HG03025 (cell line): ENCODE data around the gene ABI3.
A peak's percentile ranks its signal among the peaks of the same experiment; 100 is the strongest.

Source experiments
- ATAC-seq: cut with Tn5 transposase; IDR thresholded peaks from one replicate; pipeline ENCODE4 v1.9.1; 2021; ENCODE audit warnings: mild to moderate bottlenecking, moderate library complexity; ENCODE audit not compliant: unreplicated experiment, low FRiP score

Gene ABI3

GRCh38 chr17:49224198-49224996 lies 13.9 kb downstream of the ABI3 start:
- ATAC-seq: no peak

- ATAC-seq: no peak
Measured at GRCh38 chr17:49224997-49225337, 14.5 kb downstream of the ABI3 start.

DNA sequence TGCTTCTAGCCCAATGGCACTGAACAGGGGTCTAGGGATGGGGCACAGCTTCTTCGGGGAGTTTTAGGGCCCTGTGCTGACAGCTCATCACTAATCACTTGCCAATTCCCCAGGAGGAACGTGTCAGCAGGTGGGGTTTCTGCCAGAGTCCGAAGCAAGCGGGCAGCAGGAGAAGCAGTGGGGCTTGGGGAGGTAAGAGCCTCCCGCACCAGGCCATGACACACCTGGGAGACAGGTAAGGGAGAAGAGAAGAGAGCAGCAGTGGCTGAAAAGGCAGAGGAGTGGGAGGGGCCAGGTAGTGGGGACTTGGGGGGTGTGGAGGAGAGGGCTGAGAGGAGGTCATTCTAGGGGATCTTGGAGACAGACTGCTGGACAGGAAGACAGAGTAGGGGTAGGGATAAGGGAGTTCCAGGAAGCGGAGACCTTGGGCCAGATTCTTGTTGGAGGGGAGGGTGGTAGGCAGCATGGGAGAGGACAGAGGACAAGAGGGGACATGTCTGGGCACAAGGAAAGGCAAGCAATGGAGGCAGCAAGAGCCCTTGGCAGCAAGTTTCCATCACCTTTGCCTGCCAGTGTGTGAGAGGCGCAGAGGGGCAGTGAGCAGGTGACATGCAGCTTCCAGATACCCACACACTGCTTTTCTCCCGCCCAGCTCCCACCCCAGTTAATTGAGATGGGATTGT lies 15.2 kb downstream of the ABI3 start:
- ATAC-seq: no peak

DNA sequence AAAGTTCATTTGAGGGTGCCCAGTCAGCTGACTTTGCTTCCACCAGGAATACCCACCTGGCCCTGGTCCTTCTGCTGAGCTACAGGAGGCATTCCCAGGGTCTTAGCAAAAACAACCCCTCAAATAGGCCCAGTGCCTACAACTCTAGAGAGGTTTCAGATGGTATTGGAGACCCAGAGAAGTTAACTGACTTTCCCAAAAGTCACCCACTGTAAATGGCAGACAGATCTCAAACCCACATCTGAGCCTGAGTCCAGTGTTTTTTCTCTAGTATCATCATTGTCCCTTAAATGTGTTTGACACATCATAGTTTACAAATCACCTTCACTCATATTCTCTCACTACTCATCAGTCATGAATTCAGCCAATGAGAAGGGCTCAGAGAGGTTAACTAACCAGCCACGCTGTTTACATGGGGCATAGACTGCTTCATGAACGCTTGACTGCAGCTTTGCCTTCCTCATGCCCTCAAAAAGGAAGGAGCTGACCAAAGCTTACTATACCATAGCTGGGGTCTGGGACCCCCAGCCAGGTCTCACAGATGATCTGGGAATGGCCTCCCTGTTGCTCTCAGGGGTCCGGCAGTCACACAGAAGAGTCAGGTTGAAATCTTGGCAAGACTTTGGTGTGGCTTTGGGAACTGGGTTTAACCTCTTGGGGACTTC lies 16.4 kb downstream of the ABI3 start:
- no peak for ATAC-seq

- no peak for ATAC-seq
Measured at GRCh38 chr17:49227436-49228261, 17.1 kb downstream of the ABI3 start.

DNA sequence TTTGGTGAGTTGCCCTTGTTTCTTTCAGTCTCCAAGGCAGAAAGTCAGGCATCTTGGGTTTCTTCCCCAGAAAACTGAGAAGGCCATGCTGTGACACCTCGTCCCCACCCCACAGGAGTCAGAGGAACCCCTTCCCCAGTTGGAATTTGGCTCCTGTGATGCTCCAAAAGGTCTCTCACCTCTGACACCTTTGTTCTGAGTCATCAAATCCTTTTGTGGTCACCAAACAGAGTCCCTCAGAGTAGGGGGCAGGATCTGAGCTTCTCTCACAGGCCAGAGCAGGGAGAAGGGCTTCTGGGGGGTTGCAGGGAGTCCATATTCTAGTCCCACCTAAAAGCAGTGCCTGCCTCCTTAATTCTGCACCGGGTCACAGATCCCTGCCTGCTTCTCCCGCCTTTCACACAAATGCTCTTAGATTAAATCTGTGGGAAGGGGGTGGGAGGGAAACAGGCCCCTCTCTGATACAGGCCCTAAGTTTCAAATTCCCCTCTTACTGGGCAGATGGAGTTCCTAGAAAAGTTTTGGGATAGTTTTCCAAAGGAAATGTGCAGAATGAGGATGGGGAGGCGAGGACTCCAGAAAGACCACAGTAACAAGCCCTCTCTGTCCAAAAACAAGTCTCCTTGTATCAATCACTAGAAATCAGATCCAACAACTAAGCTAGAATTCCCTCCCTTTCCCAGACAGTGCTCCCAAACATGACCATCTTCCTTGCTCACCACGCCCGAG lies 18.7 kb downstream of the ABI3 start:
- ATAC-seq: no peak

DNA sequence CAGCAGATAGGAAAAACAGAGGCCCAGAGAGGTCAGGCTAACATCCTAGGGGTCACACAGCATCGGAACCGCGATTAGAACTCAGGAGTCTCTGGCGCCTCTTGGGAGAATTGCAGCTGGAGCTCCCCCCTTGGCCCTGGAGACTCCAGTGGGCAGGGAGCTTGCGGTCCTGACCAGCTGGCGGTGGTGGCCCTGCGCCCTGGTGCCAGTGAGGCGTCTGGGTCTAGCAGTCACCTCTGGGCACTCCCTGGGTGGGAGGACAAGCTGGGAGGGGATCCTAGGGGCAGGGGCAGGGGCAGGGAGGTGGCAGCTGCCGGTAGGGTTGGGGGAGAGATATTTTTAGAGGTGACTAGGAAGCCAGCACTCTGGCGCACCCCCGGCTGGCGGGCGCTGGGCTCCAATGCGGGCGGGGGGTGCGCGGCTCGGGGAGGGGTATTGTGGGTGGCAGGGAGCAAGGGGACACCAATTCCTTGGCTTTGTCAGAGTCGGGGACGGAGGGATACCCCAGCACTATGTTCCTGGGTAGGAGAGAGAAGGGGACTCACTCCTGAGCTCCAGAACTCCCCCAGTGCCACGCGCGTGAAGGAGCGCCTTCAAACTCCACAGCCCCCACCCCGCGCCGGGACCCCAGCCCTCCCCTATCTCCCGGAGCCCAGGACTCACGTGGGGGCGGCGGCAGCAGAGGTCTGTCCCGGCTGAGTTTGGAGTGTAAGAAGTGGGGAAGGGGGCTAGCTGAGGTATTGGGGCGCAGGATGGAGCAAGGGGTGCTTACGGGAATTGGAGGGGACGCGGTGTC lies 19.5 kb downstream of the ABI3 start:
- ATAC-seq: no peak

DNA sequence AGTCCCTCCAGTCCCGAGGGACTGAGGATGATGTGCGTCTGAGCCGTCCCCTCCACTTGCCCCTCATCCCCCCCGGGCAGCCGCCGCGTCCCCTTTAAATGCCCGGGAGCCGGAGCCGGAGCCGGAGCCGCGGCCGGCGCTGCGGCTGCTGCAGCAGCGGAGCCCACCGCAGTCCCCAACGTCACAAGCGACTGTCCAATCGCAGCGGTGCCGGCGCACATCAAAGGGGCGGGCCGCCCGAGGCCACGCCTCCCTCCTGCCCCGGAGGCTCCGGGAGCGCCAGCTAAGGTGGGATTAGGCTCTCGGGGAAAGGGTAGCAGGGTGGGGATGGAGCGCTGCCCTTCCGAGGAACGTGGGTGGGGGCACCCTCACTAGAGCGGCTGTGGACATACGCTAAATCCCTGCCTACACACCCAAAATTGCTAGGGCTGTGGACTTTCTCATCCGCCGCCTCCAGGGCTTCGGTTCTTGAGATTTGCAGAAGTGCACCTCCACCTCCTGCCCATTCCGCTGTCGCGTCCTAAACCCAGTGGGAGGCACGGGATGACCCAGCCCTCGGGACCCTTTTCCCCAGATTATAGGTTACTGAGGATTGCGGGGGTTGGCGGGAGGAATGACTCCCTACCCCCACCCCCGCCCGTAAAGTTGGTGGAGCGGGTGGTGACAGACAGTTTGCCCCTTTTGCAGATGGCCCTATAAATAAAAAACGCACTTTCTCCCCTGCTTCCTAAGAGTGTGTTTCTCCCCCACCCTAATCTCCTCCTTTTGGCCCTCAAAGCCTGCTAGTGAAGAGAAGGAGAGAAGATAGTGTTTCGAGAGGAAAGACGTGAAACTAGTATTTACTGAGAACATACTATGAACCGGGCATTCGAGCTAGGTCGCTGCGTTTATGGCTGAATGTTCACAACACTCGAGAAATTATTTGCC lies 20.4 kb downstream of the ABI3 start, which contains the start of gene PHOSPHO1:
Gene PHOSPHO1 (minus strand): TSS at position 152 of the 927 bp plus-strand sequence. CDS start 4,096 bp downstream, outside the sequence.
- ATAC-seq: peak; percentile 72

GRCh38 chr17:49231563-49231894 lies 21.0 kb downstream of the ABI3 start:
- ATAC-seq: no peak

DNA sequence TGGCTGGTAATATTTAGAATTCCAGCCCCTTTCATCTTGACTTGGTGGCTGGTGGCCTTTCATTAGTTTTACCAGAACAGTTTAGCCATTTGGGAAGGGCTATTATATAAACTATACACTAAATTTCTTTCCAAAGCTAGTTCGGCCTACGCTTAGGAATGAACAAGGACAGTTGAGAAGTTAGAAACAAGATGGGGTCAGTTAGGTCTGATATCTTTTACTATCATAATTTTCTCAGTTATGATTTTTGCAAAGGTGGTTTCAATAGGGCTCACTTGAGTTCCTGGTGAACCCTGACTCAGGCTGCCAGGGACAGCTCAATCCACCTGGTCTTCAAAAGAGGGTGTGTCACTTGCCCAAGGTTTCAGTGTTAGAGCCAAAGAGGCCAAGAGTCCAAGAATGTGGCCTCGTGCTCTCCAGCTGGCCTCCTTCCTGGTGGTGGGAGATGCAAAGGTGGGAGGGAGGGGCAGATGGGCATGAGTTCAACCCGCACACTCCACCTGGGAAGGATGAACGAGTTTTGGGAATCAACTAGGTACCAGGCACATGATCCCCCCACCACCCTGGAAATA lies 24.1 kb downstream of the ABI3 start:
- no peak for ATAC-seq

- ATAC-seq: no peak
Measured at GRCh38 chr17:49235896-49236295, 25.4 kb downstream of the ABI3 start.

DNA sequence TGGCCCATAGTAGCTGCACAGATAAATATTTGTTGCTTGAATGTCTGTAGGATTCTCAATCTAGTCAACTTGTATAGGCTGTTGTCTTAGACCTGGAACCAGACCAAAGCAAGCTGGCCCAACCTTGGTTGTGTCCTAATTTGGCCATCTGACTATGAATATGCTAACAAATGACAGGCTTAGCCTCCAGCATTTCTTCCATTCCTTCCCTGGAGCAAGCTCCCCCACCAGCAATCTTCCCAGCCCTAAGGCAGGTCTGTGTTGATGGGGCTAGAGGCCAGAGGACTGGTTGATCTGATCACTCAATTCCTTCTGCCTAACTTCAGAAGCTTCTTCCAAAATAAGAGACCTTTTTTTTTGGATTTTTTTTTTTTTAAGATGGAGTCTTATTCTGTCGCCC lies 29.5 kb downstream of the ABI3 start:
- ATAC-seq: no peak

DNA sequence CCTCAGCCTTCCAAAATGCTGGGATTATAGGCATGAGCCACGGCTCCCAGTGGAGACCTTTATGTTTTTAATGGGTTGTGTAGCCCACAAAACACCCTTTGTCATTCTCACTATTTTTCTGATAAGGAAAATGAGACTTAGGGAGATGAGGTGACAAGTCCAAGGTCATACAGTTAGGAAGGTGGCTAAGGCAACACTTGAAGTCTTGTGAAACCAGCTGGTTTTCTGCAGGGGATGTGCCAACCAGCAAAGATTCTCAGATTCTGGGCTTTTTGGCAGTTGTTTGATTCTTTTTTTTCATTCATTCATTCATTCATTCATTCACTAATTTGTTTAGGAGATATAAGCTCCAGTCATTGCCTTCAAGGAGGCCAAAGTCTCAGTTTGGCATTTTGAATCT lies 30.1 kb downstream of the ABI3 start:
- no peak for ATAC-seq

DNA sequence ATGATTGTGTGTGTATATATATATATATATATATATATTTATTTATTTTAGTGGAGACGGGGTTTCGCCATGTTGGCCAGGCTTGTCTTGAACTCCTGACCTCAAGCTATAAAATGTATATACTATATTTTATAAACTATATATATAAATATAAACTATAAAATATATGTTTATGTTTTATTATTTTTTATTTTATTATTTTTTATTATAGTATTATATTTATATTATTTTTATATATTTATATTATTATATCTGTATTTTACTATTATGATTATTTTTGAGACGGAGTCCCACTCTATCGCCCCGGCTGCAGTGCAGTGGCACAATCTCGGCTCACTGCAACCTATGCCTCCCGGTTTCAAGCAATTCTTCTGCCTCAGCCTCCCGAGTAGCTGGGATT lies 30.5 kb downstream of the ABI3 start:
- ATAC-seq: no peak

- ATAC-seq: no peak
Measured at GRCh38 chr17:49241692-49242397, 31.3 kb downstream of the ABI3 start.

GRCh38 chr17:49242813-49243212 lies 32.3 kb downstream of the ABI3 start:
- ATAC-seq: no peak

DNA sequence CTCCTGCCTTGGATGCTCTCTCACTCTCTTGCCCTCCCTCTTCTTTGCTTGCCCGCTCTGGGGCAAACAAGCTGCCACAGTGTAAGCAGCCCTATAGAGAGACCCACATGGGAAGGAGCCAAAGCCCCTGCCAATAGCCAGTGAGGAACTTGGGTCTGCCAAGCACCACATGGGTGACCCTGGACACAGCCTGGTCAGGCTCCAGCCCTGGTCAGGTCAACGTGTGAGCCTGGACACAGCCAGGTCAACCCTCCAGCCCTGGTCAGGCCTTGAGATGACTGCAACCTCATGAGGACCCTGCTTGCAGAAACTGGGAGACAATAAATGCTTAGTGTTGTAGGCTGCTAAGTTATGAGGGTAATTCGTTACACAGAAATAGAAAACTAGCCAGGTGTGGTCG lies 34.3 kb downstream of the ABI3 start:
- ATAC-seq: no peak
